PFSK-1 (cell line): Measurements from ENCODE around the gene PGAM4.

Experiments used
- POLR2AphosphoS5 ChIP-seq: IDR thresholded peaks from 2 replicates; pipeline ENCODE4 v1.6.1; 2012; ENCODE audit warnings: low read depth, mild to moderate bottlenecking, control low read depth, low read length, moderate library complexity
- SIN3A ChIP-seq: IDR thresholded peaks from 2 replicates; pipeline ENCODE4 v1.6.1; 2012; ENCODE audit warnings: mild to moderate bottlenecking, low read length, moderate library complexity, borderline replicate concordance; ENCODE audit not compliant: insufficient read depth
- TAF1 ChIP-seq: IDR thresholded peaks from 2 replicates; pipeline ENCODE4 v1.6.1; 2012; ENCODE audit warnings: low read length, control low read depth, borderline replicate concordance; ENCODE audit not compliant: insufficient read depth
- TF ChIP-seq, protein P1 (sequence below), 2 experiments: IDR thresholded peaks; 2 replicates each; pipeline versions ENCODE4 v1.6.1 to v1.8.0; 2011 to 2012; ENCODE audit warnings: low read depth in 2 of 2, low read length in 2 of 2, control low read depth in 1 of 2, inconsistent platforms in 1 of 2, mild to moderate bottlenecking in 1 of 2, moderate library complexity in 1 of 2; ENCODE audit not compliant: insufficient read depth in 1 of 2

DNA sequence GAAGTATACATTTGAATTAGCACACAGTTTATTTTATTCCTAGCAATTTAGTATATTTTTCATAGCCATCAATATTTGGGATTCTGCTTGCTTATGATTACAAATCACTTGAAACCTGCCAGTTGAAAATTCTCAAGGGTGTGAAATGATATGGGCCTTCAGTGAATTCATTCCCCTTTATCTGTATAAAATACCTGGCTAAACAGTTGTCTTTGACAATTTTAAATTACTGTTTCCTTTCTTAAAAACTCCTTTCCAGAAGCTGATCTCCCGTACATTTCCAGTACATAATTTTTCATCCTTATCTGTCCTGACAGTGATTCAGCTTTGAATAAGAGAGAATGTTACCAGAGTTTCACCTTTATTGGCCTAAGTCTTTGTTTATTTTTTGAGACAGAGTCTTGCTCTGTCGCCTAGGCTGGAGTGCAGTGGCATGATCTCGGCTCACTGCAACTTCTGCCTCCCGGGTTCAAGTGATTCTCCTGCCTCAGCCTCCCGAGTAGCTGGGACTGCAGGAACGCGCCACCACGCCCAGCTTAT, 45.0 kb downstream of the PGAM4 start:
- no peak for TF ChIP-seq POLR2AphosphoS5
- TF ChIP-seq TAF1, result no peak
- TF ChIP-seq, protein P1, sequence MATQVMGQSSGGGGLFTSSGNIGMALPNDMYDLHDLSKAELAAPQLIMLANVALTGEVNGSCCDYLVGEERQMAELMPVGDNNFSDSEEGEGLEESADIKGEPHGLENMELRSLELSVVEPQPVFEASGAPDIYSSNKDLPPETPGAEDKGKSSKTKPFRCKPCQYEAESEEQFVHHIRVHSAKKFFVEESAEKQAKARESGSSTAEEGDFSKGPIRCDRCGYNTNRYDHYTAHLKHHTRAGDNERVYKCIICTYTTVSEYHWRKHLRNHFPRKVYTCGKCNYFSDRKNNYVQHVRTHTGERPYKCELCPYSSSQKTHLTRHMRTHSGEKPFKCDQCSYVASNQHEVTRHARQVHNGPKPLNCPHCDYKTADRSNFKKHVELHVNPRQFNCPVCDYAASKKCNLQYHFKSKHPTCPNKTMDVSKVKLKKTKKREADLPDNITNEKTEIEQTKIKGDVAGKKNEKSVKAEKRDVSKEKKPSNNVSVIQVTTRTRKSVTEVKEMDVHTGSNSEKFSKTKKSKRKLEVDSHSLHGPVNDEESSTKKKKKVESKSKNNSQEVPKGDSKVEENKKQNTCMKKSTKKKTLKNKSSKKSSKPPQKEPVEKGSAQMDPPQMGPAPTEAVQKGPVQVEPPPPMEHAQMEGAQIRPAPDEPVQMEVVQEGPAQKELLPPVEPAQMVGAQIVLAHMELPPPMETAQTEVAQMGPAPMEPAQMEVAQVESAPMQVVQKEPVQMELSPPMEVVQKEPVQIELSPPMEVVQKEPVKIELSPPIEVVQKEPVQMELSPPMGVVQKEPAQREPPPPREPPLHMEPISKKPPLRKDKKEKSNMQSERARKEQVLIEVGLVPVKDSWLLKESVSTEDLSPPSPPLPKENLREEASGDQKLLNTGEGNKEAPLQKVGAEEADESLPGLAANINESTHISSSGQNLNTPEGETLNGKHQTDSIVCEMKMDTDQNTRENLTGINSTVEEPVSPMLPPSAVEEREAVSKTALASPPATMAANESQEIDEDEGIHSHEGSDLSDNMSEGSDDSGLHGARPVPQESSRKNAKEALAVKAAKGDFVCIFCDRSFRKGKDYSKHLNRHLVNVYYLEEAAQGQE (IDR thresholded peaks at IDR 0.05; ENCODE audit: insufficient read depth in 1 of 2, low read depth in 2 of 2, low read length in 2 of 2), result no peak
- no peak for TF ChIP-seq SIN3A
